ENCODE data around the gene FH. TPM values are rescaled to one million over a fixed set of nuclear protein-coding genes. Genes with fewer than 3 reads are reported as not detected.

The FH gene
- total and polyA plus RNA-seq, 8 donors, result 9.9 to 71.0 (median 48.4) TPM

- no peaks in the 10 kb centered on the region for H3K27me3 ChIP-seq
- DNase-seq, result no peak
- no peak for TF ChIP-seq EP300 (IDR thresholded peaks at IDR 0.05)
- no peak for TF ChIP-seq POLR2A (IDR thresholded peaks at IDR 0.05)
- TF ChIP-seq CTCF (IDR thresholded peaks at IDR 0.05), result no peak
These were observed 62.1 kb downstream of the FH start for GRCh38 chr1:241457421-241457820.

GRCh38 chr1:241456743-241457142, 62.8 kb downstream of the FH start:
- TF ChIP-seq CTCF (IDR thresholded peaks at IDR 0.05) (no peak), EP300 (IDR thresholded peaks at IDR 0.05) (no peak)
- Histone ChIP-seq H3K27ac (no peak overlapping the region), H3K9me3 (no peaks in the 10 kb centered on the region), H3K27me3 (no peaks in the 10 kb centered on the region), H3K4me1 (no peaks in the 10 kb centered on the region), H3K36me3 (no peaks in the 10 kb centered on the region), H3K4me3 (no peak overlapping the region)
- WGBS, 5 donors, result 81 to 96% (median 88%) methylated on average over 1 of the region's 1 CpG
- no peak for DNase-seq
- intact Hi-C loops (cut with DNase I; ENCODE audit: low total_unique reads), result no loop called here

More at GRCh38 chr1:241457421-241457820, 62.1 kb downstream of the FH start:
- H3K9me3 ChIP-seq, result no peaks in the 10 kb centered on the region
- H3K36me3 ChIP-seq, result no peaks in the 10 kb centered on the region
- no peak overlapping the region for H3K4me3 ChIP-seq
- no peaks in the 10 kb centered on the region for H3K4me1 ChIP-seq
- intact Hi-C loops (cut with DNase I; ENCODE audit: low total_unique reads), result no loop called here
- no peak overlapping the region for H3K27ac ChIP-seq

- TF ChIP-seq POLR2AphosphoS5 (IDR thresholded peaks at IDR 0.05), result no peak
- TF ChIP-seq POLR2A (IDR thresholded peaks at IDR 0.05), result no peak
- TF ChIP-seq EP300 (IDR thresholded peaks at IDR 0.05), result no peak
- TF ChIP-seq CTCF (IDR thresholded peaks at IDR 0.05), result no peak
- H3K4me1 ChIP-seq, result no peaks in the 10 kb centered on the region
- intact Hi-C loops (cut with DNase I; ENCODE audit: low total_unique reads), result no loop called here
- no peaks in the 10 kb centered on the region for H3K27me3 ChIP-seq
- no peak for DNase-seq
- WGBS, 5 donors, result 90 to 100% (median 96%) methylated on average over 1 of the region's 1 CpG
- H3K4me3 ChIP-seq, result no peak overlapping the region
- no peaks in the 10 kb centered on the region for H3K9me3 ChIP-seq
- no peaks in the 10 kb centered on the region for H3K36me3 ChIP-seq
- no peak overlapping the region for H3K27ac ChIP-seq
These were observed 65.8 kb downstream of the FH start for GRCh38 chr1:241453732-241454131.

- Histone ChIP-seq H3K4me3 (no peak overlapping the region), H3K9me3 (no peaks in the 10 kb centered on the region), H3K27ac (no peak overlapping the region), H3K27me3 (no peaks in the 10 kb centered on the region), H3K4me1 (no peaks in the 10 kb centered on the region), H3K36me3 (no peaks in the 10 kb centered on the region)
- 82 to 95% (median 89%) methylated on average over 4 of the region's 4 CpGs for WGBS, 5 donors
- intact Hi-C loops (cut with DNase I; ENCODE audit: low total_unique reads), result no loop called here
- DNase-seq, result no peak
- TF ChIP-seq POLR2AphosphoS5 (IDR thresholded peaks at IDR 0.05), result no peak
- no peak for TF ChIP-seq EP300 (IDR thresholded peaks at IDR 0.05)
- TF ChIP-seq POLR2A (IDR thresholded peaks at IDR 0.05), result no peak
- TF ChIP-seq CTCF (IDR thresholded peaks at IDR 0.05), result no peak
These were observed 67.6 kb downstream of the FH start for GRCh38 chr1:241451956-241452355.

Other genes starting within 250 kb of the FH start
- 1 to 10 TPM in 3 of 5 donors, not detected in 2; 1.8 to 2.9 (median 2.2) TPM for gene RGS7, start 162.6 kb downstream of the FH start, total RNA-seq
- gene RGS7, start 162.6 kb downstream of the FH start, polyA plus RNA-seq, result 1 to 10 TPM in 1 of 3 donors, under 1 TPM in 2; 0.23 to 2.0 (median 0.68) TPM
- under 1 TPM in 1 of 5 donors, not detected in 4; 0.18 TPM for gene KMO, start 12.6 kb upstream of the FH start, total RNA-seq
- under 1 TPM in 2 of 3 donors, not detected in 1; 0.06 to 0.33 TPM for gene KMO, start 12.6 kb upstream of the FH start, polyA plus RNA-seq
- gene CHML, start 120.6 kb upstream of the FH start, total RNA-seq, result 10 to 100 TPM in 2 of 5 donors, 1 to 10 TPM in 3; 2.3 to 26.4 (median 5.5) TPM
- gene CHML, start 120.6 kb upstream of the FH start, polyA plus RNA-seq, result 1 to 10 TPM; 1.1 to 1.7 (median 1.7) TPM
- 10 to 100 TPM in 1 of 5 donors, 1 to 10 TPM in 3, not detected in 1; 1.8 to 11.7 (median 7.6) TPM for gene OPN3, start 120.6 kb upstream of the FH start, total RNA-seq
- 10 to 100 TPM in 1 of 3 donors, 1 to 10 TPM in 2; 5.8 to 15.1 (median 8.1) TPM for gene OPN3, start 120.6 kb upstream of the FH start, polyA plus RNA-seq
- gene WDR64, start 132.5 kb upstream of the FH start, total RNA-seq, result not detected
- under 1 TPM in 1 of 3 donors, not detected in 2; 0.61 TPM for gene WDR64, start 132.5 kb upstream of the FH start, polyA plus RNA-seq

Measured in stomach (tissue), 9 donors.